Stimulated activated CD4-positive, alpha-beta T cell treated with anti-CD3 and anti-CD28 coated beads, Interleukin-4, amount 100 ng/mL, for 24 hours (primary cell): ENCODE data around the gene MED9.

Source experiments
- DNase-seq: peaks from one replicate; pipeline ENCODE4 v3.0.0-alpha.2; 2020

The MED9 gene

GRCh38 chr17:17492571-17492970, 15.8 kb downstream of the MED9 start:
- no peak for DNase-seq

GRCh38 chr17:17493249-17493985, 16.6 kb downstream of the MED9 start:
- DNase-seq: no peak

GRCh38 chr17:17493986-17494466, 17.2 kb downstream of the MED9 start:
- no peak for DNase-seq

- no peak for DNase-seq
Observed at GRCh38 chr17:17494499-17494869, 17.7 kb downstream of the MED9 start.

GRCh38 chr17:17494870-17495535, 18.2 kb downstream of the MED9 start:
- DNase-seq: peak; percentile 11

- peak; percentile 25 for DNase-seq
Observed at GRCh38 chr17:17495536-17496188, 18.9 kb downstream of the MED9 start.

GRCh38 chr17:17496189-17497064, 19.6 kb downstream of the MED9 start, which contains the start of gene RASD1:
Gene RASD1 (minus strand): TSS chr17:17496395. CDS start chr17:17496181, 214 bp downstream.
- peak; percentile 78 for DNase-seq

- DNase-seq: no peak
Observed at GRCh38 chr17:17497065-17497844, 20.5 kb downstream of the MED9 start.

- no peak for DNase-seq
Observed at GRCh38 chr17:17497845-17498520, 21.2 kb downstream of the MED9 start.

GRCh38 chr17:17498606-17499301, 22.0 kb downstream of the MED9 start:
- no peak for DNase-seq

- DNase-seq: no peak
Observed at GRCh38 chr17:17499402-17500145, 22.8 kb downstream of the MED9 start.

GRCh38 chr17:17500999-17501605, 24.3 kb downstream of the MED9 start:
- peak; percentile 18 for DNase-seq

- no peak for DNase-seq
Observed at GRCh38 chr17:17502741-17503565, 26.2 kb downstream of the MED9 start.

- no peak for DNase-seq
Observed at GRCh38 chr17:17503566-17504130, 26.8 kb downstream of the MED9 start.

- no peak for DNase-seq
Observed at GRCh38 chr17:17504341-17505140, 27.7 kb downstream of the MED9 start.

GRCh38 chr17:17505151-17505550, 28.4 kb downstream of the MED9 start:
- no peak for DNase-seq

- DNase-seq: no peak
Observed at GRCh38 chr17:17505610-17506171, 28.9 kb downstream of the MED9 start.
